GM23338 (cell line): ENCODE results near the gene STAT3.

Experiments
- CREB1 ChIP-seq: fragments of 250-450 bp; sonication (Bioruptor Pico); IDR thresholded peaks from 2 replicates; pipeline ENCODE4 v1.5.0; 2020; ENCODE audit warnings: low read depth, mild to moderate bottlenecking, moderate library complexity
- EZH2 ChIP-seq: fragments of 200-600 bp; sonication (generic); IDR thresholded peaks from one replicate; pipeline ENCODE4 v1.8.0; 2017; ENCODE audit warnings: antibody characterized with exemption, mild to moderate bottlenecking, low read depth; ENCODE audit not compliant: unreplicated experiment
- EZH2phosphoT487 ChIP-seq: fragments of 200-600 bp; sonication (generic); IDR thresholded peaks from one replicate; pipeline ENCODE4 v1.8.1; 2018; ENCODE audit warnings: antibody characterized with exemption; ENCODE audit not compliant: unreplicated experiment
- JUNB ChIP-seq: IDR thresholded peaks from one replicate; pipeline ENCODE4 v1.6.1; 2016; ENCODE audit warnings: antibody characterized with exemption; ENCODE audit not compliant: unreplicated experiment
- NANOG ChIP-seq: IDR thresholded peaks from 2 replicates; pipeline ENCODE4 v1.6.1; 2016; ENCODE audit warnings: antibody characterized with exemption, borderline replicate concordance
- POLR2AphosphoS5 ChIP-seq: IDR thresholded peaks from 2 replicates; pipeline ENCODE4 v1.6.1; 2016; ENCODE audit warnings: antibody characterized with exemption, low read depth
- ZNF114 ChIP-seq: fragments of 250-450 bp; sonication (Bioruptor Pico); IDR thresholded peaks from 2 replicates; pipeline ENCODE4 v1.5.0; 2020; ENCODE audit warnings: mild to moderate bottlenecking, moderate library complexity
- ZNF331 ChIP-seq: fragments of 250-450 bp; sonication (Bioruptor Pico); IDR thresholded peaks from 2 replicates; pipeline ENCODE4 v1.5.0; 2020; ENCODE audit warnings: low read depth, mild to moderate bottlenecking, moderate library complexity
- ZNF462 ChIP-seq: fragments of 250-450 bp; sonication (Bioruptor Pico); IDR thresholded peaks from 2 replicates; pipeline ENCODE4 v1.5.0; 2020; ENCODE audit warnings: mild to moderate bottlenecking, moderate library complexity
- TF ChIP-seq, protein P1 (sequence below), 2 experiments: fragments of 200-600 bp in 1 of 2; sonication (generic) in 1 of 2; conservative IDR thresholded peaks; 2 replicates each; pipeline versions ENCODE4 v1.5.1 to v1.6.1; 2016 to 2017; ENCODE audit warnings: antibody characterized with exemption in 2 of 2, low read depth in 2 of 2, mild to moderate bottlenecking in 2 of 2, moderate library complexity in 1 of 2
- TF ChIP-seq, protein P2 (sequence below): IDR thresholded peaks from one replicate; pipeline ENCODE4 v1.6.1; 2018; ENCODE audit warnings: antibody characterized with exemption; ENCODE audit not compliant: unreplicated experiment
- TF ChIP-seq, protein P3 (sequence below): IDR thresholded peaks from 2 replicates; pipeline ENCODE4 v1.6.1; 2016; ENCODE audit warnings: antibody characterized with exemption

DNA sequence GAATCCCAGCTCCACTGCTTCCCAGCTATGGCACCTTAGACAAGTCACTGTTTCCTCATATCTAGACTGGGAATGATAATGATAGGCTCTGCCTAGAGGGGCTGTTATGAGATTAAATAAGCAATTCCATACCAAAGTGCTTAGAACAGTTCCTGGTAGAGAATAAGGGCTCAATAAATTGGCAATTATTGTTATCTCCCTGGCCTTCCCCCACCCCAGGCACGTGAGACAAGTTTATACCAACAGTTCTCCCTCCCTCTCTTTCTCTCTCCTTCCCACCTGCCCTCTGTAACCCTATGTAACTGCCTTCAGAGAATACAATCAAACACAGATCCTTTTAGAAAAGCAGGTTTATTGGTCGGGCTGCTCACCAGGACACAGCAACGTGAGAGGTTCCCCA is 13.9 kb upstream of the STAT3 start:
- TF ChIP-seq, protein P1, sequence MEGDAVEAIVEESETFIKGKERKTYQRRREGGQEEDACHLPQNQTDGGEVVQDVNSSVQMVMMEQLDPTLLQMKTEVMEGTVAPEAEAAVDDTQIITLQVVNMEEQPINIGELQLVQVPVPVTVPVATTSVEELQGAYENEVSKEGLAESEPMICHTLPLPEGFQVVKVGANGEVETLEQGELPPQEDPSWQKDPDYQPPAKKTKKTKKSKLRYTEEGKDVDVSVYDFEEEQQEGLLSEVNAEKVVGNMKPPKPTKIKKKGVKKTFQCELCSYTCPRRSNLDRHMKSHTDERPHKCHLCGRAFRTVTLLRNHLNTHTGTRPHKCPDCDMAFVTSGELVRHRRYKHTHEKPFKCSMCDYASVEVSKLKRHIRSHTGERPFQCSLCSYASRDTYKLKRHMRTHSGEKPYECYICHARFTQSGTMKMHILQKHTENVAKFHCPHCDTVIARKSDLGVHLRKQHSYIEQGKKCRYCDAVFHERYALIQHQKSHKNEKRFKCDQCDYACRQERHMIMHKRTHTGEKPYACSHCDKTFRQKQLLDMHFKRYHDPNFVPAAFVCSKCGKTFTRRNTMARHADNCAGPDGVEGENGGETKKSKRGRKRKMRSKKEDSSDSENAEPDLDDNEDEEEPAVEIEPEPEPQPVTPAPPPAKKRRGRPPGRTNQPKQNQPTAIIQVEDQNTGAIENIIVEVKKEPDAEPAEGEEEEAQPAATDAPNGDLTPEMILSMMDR (conservative IDR thresholded peaks at IDR 0.05; ENCODE audit: low read depth in 2 of 2): no peak
- no peak for TF ChIP-seq EZH2
- no peak for TF ChIP-seq POLR2AphosphoS5
- TF ChIP-seq, protein P2, sequence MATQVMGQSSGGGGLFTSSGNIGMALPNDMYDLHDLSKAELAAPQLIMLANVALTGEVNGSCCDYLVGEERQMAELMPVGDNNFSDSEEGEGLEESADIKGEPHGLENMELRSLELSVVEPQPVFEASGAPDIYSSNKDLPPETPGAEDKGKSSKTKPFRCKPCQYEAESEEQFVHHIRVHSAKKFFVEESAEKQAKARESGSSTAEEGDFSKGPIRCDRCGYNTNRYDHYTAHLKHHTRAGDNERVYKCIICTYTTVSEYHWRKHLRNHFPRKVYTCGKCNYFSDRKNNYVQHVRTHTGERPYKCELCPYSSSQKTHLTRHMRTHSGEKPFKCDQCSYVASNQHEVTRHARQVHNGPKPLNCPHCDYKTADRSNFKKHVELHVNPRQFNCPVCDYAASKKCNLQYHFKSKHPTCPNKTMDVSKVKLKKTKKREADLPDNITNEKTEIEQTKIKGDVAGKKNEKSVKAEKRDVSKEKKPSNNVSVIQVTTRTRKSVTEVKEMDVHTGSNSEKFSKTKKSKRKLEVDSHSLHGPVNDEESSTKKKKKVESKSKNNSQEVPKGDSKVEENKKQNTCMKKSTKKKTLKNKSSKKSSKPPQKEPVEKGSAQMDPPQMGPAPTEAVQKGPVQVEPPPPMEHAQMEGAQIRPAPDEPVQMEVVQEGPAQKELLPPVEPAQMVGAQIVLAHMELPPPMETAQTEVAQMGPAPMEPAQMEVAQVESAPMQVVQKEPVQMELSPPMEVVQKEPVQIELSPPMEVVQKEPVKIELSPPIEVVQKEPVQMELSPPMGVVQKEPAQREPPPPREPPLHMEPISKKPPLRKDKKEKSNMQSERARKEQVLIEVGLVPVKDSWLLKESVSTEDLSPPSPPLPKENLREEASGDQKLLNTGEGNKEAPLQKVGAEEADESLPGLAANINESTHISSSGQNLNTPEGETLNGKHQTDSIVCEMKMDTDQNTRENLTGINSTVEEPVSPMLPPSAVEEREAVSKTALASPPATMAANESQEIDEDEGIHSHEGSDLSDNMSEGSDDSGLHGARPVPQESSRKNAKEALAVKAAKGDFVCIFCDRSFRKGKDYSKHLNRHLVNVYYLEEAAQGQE: no peak
- TF ChIP-seq ZNF462 (CRISPR knock-in tag): no peak
- no peak for TF ChIP-seq CREB1 (CRISPR knock-in tag)
- TF ChIP-seq EZH2phosphoT487: no peak
- TF ChIP-seq JUNB: no peak
- TF ChIP-seq ZNF331 (CRISPR knock-in tag): no peak
- TF ChIP-seq, protein P3, sequence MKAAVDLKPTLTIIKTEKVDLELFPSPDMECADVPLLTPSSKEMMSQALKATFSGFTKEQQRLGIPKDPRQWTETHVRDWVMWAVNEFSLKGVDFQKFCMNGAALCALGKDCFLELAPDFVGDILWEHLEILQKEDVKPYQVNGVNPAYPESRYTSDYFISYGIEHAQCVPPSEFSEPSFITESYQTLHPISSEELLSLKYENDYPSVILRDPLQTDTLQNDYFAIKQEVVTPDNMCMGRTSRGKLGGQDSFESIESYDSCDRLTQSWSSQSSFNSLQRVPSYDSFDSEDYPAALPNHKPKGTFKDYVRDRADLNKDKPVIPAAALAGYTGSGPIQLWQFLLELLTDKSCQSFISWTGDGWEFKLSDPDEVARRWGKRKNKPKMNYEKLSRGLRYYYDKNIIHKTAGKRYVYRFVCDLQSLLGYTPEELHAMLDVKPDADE: no peak
- no peak for TF ChIP-seq ZNF114 (CRISPR knock-in tag)
- no peak for TF ChIP-seq NANOG
